Measurements from ENCODE around the gene FKBP1A.

The FKBP1A gene

DNA sequence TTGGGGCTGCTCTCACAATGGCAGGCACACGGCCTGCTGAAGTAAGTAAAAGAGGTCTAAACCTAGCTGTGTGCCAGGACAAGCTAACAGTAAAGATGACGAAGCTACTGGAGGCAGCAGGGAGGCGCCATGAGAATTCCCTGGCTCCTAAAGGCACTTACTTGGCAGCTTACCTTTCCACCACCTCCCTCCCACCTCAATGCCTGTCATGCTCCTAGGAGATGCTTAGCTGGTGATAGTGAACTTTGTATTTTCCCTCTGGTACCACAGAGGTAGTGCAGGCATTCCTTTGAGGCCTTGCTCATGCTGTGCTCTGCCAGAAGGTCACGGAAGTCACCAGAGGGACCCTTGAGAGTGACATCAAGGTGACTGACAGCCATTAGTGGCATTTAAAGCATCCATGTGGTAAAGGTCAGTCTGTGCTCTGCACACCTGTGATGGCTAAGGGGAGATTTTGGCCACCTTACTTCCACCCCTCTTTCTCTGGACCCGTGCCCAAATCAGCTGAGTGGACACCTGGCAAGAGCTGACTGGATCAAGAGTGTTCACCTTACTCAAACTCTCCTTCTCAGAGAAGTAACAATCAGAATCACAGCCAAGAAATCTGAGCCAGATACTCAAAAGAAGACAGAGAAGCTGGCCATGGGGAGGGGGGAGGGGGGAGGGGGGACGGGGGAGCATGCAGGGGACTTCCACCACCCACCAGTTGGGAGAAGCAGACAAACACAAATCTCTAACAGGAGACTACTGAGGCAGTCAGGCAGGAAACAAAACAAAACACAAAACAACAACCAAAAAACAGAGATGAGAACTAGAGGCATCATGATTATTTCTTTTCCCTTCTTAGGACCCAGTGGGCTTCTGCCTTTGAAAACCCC is 2.9 kb downstream of the FKBP1A start:
- Histone ChIP-seq H3K4me1 (ENCODE audit: control insufficient read depth, insufficient read depth, low read length, poor library complexity, severe bottlenecking) (peaks cover 46% of the 10 kb centered on the region), H3K27ac (ENCODE audit: insufficient read depth, low read length, poor library complexity, severe bottlenecking) (peak overlapping the region; percentile 70), H3K9me3 (ENCODE audit: control insufficient read depth, low read length) (no peaks in the 10 kb centered on the region), H3K4me3 (ENCODE audit: insufficient read depth, low read depth, low read length, poor library complexity, severe bottlenecking) (peak overlapping the region; percentile 69), H3K27me3 (replicated peaks; ENCODE audit: control insufficient read depth, insufficient read depth, low read length, poor library complexity, severe bottlenecking) (no peaks in the 10 kb centered on the region), H3K36me3 (ENCODE audit: control insufficient read depth, insufficient read depth, low read length) (no peaks in the 10 kb centered on the region)
- DNase-seq: no peak

- no peak for DNase-seq
- Histone ChIP-seq H3K27me3 (replicated peaks; ENCODE audit: control insufficient read depth, insufficient read depth, low read length, poor library complexity, severe bottlenecking) (no peaks in the 10 kb centered on the region), H3K4me3 (ENCODE audit: insufficient read depth, low read depth, low read length, poor library complexity, severe bottlenecking) (peak overlapping the region; percentile 24), H3K36me3 (ENCODE audit: control insufficient read depth, insufficient read depth, low read length) (peaks cover 3% of the 10 kb centered on the region), H3K4me1 (ENCODE audit: control insufficient read depth, insufficient read depth, low read length, poor library complexity, severe bottlenecking) (peaks cover 46% of the 10 kb centered on the region), H3K9me3 (ENCODE audit: control insufficient read depth, low read length) (no peaks in the 10 kb centered on the region), H3K27ac (ENCODE audit: insufficient read depth, low read length, poor library complexity, severe bottlenecking) (peak overlapping the region; percentile 62)
Measured at GRCh38 chr20:1388741-1389483, 3.9 kb downstream of the FKBP1A start.

DNA sequence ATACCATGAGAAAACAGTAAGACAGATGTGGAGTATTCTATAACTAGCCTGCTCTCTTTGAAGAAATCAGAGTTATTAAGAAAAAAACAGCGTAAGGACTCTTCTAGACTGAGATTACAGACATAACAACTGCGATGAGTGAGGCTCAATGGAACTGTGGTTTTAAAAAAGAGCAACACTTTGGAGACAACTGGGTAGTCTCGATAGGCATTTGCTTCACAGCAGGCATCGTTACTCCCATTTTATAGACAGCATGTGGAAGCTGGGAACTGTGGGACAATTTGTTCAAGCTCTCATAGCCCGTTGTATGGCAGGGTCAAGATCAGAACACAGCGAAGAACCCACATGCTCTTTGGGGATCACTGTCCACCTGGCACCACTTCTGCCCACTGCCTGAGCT is 4.6 kb downstream of the FKBP1A start:
- Histone ChIP-seq H3K36me3 (ENCODE audit: control insufficient read depth, insufficient read depth, low read length) (peaks cover 3% of the 10 kb centered on the region), H3K4me3 (ENCODE audit: insufficient read depth, low read depth, low read length, poor library complexity, severe bottlenecking) (peak overlapping the region; percentile 24), H3K27me3 (replicated peaks; ENCODE audit: control insufficient read depth, insufficient read depth, low read length, poor library complexity, severe bottlenecking) (no peaks in the 10 kb centered on the region), H3K9me3 (ENCODE audit: control insufficient read depth, low read length) (no peaks in the 10 kb centered on the region), H3K4me1 (ENCODE audit: control insufficient read depth, insufficient read depth, low read length, poor library complexity, severe bottlenecking) (peaks cover 41% of the 10 kb centered on the region), H3K27ac (ENCODE audit: insufficient read depth, low read length, poor library complexity, severe bottlenecking) (peak overlapping the region; percentile 62)
- DNase-seq: no peak

DNA sequence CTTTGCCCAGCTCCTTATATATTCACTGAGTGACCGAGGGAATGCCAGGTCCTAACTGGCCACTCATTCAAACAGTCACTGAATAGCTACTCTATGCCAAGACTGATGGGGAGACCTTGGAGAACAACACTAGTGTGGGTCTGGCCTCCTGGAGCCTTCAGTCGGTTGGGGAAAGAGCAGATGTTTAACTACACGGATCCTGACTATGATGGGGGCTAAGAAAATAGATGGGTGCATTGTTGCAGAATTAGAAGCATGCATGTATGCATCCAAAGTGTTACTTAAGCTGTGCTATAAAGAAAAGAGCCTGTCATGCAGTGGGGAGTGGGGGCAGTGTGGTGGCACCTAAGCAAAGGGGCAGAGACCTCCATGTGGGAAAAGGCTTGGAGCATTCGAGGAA is 6.5 kb downstream of the FKBP1A start:
- Histone ChIP-seq H3K4me1 (ENCODE audit: control insufficient read depth, insufficient read depth, low read length, poor library complexity, severe bottlenecking) (peaks cover 34% of the 10 kb centered on the region), H3K27ac (ENCODE audit: insufficient read depth, low read length, poor library complexity, severe bottlenecking) (no peak overlapping the region), H3K36me3 (ENCODE audit: control insufficient read depth, insufficient read depth, low read length) (peaks cover 10% of the 10 kb centered on the region), H3K4me3 (ENCODE audit: insufficient read depth, low read depth, low read length, poor library complexity, severe bottlenecking) (no peak overlapping the region), H3K27me3 (replicated peaks; ENCODE audit: control insufficient read depth, insufficient read depth, low read length, poor library complexity, severe bottlenecking) (no peaks in the 10 kb centered on the region), H3K9me3 (ENCODE audit: control insufficient read depth, low read length) (no peaks in the 10 kb centered on the region)
- DNase-seq: no peak

GRCh38 chr20:1383623-1384404 is 9.0 kb downstream of the FKBP1A start:
- Histone ChIP-seq H3K27ac (ENCODE audit: insufficient read depth, low read length, poor library complexity, severe bottlenecking) (no peak overlapping the region), H3K9me3 (ENCODE audit: control insufficient read depth, low read length) (no peaks in the 10 kb centered on the region), H3K27me3 (replicated peaks; ENCODE audit: control insufficient read depth, insufficient read depth, low read length, poor library complexity, severe bottlenecking) (no peaks in the 10 kb centered on the region), H3K4me1 (ENCODE audit: control insufficient read depth, insufficient read depth, low read length, poor library complexity, severe bottlenecking) (peaks cover 18% of the 10 kb centered on the region), H3K4me3 (ENCODE audit: insufficient read depth, low read depth, low read length, poor library complexity, severe bottlenecking) (no peak overlapping the region), H3K36me3 (ENCODE audit: control insufficient read depth, insufficient read depth, low read length) (peaks cover 10% of the 10 kb centered on the region)
- DNase-seq: no peak

GRCh38 chr20:1382670-1383069 is 10.2 kb downstream of the FKBP1A start:
- Histone ChIP-seq H3K9me3 (ENCODE audit: control insufficient read depth, low read length) (no peaks in the 10 kb centered on the region), H3K4me1 (ENCODE audit: control insufficient read depth, insufficient read depth, low read length, poor library complexity, severe bottlenecking) (peaks cover 10% of the 10 kb centered on the region), H3K36me3 (ENCODE audit: control insufficient read depth, insufficient read depth, low read length) (peaks cover 10% of the 10 kb centered on the region), H3K4me3 (ENCODE audit: insufficient read depth, low read depth, low read length, poor library complexity, severe bottlenecking) (no peak overlapping the region), H3K27me3 (replicated peaks; ENCODE audit: control insufficient read depth, insufficient read depth, low read length, poor library complexity, severe bottlenecking) (no peaks in the 10 kb centered on the region), H3K27ac (ENCODE audit: insufficient read depth, low read length, poor library complexity, severe bottlenecking) (no peak overlapping the region)
- DNase-seq: no peak

- no peaks in the 10 kb centered on the region for H3K9me3 ChIP-seq (ENCODE audit: control insufficient read depth, low read length)
- H3K4me1 ChIP-seq (ENCODE audit: control insufficient read depth, insufficient read depth, low read length, poor library complexity, severe bottlenecking): peaks cover 10% of the 10 kb centered on the region
- DNase-seq: no peak
- H3K27me3 ChIP-seq (replicated peaks; ENCODE audit: control insufficient read depth, insufficient read depth, low read length, poor library complexity, severe bottlenecking): no peaks in the 10 kb centered on the region
- H3K4me3 ChIP-seq (ENCODE audit: insufficient read depth, low read depth, low read length, poor library complexity, severe bottlenecking): no peak overlapping the region
- H3K27ac ChIP-seq (ENCODE audit: insufficient read depth, low read length, poor library complexity, severe bottlenecking): no peak overlapping the region
- H3K36me3 ChIP-seq (ENCODE audit: control insufficient read depth, insufficient read depth, low read length): peaks cover 10% of the 10 kb centered on the region
Measured at GRCh38 chr20:1381753-1382591, 10.9 kb downstream of the FKBP1A start.

GRCh38 chr20:1378735-1379125 is 14.1 kb downstream of the FKBP1A start:
- H3K27me3 ChIP-seq (replicated peaks; ENCODE audit: control insufficient read depth, insufficient read depth, low read length, poor library complexity, severe bottlenecking): no peaks in the 10 kb centered on the region
- no peaks in the 10 kb centered on the region for H3K9me3 ChIP-seq (ENCODE audit: control insufficient read depth, low read length)
- peaks cover 20% of the 10 kb centered on the region for H3K36me3 ChIP-seq (ENCODE audit: control insufficient read depth, insufficient read depth, low read length)
- H3K27ac ChIP-seq (ENCODE audit: insufficient read depth, low read length, poor library complexity, severe bottlenecking): no peak overlapping the region
- no peak for DNase-seq
- H3K4me3 ChIP-seq (ENCODE audit: insufficient read depth, low read depth, low read length, poor library complexity, severe bottlenecking): no peak overlapping the region
- H3K4me1 ChIP-seq (ENCODE audit: control insufficient read depth, insufficient read depth, low read length, poor library complexity, severe bottlenecking): peaks cover 10% of the 10 kb centered on the region

DNA sequence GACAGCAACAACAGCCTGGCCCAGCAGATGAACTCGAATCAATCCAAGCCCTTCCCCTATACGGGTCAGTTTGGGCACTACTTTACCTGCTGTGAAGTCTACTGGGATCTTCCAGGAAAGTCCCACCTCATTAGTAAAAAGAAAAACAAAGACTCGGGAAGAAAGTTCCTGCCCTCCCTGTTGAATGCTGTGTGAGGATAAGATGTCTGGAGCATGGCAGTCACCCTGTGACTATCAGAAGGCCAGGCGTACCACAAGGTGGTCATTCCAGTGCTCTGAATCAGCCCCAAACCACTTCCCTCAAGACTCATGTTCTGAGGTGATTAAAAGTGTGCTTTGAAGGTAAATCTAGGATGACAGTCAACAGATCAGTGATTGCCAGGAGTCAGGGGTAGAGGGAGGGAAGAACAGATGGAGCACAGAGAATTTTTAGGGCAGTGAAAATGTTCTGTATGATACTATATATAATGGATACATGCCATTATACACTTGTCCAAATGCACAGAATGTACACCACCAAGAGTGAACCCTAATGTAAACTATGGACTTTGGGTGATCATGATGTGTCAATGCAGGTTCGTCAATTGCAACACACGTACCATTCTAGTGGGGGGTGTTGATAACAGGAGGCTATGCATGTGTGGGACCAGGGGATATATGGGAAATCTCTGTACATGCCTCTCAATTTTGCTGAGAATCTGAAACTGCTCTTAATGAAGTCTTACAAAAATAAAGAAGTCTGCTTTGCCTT is 14.7 kb downstream of the FKBP1A start:
- no peaks in the 10 kb centered on the region for H3K27me3 ChIP-seq (replicated peaks; ENCODE audit: control insufficient read depth, insufficient read depth, low read length, poor library complexity, severe bottlenecking)
- no peaks in the 10 kb centered on the region for H3K9me3 ChIP-seq (ENCODE audit: control insufficient read depth, low read length)
- no peak for DNase-seq
- peaks cover 23% of the 10 kb centered on the region for H3K36me3 ChIP-seq (ENCODE audit: control insufficient read depth, insufficient read depth, low read length)
- peaks cover 10% of the 10 kb centered on the region for H3K4me1 ChIP-seq (ENCODE audit: control insufficient read depth, insufficient read depth, low read length, poor library complexity, severe bottlenecking)
- no peak overlapping the region for H3K4me3 ChIP-seq (ENCODE audit: insufficient read depth, low read depth, low read length, poor library complexity, severe bottlenecking)
- no peak overlapping the region for H3K27ac ChIP-seq (ENCODE audit: insufficient read depth, low read length, poor library complexity, severe bottlenecking)
